ENCODE measurements around the gene PPP1R14B. TPM values are rescaled to one million over a fixed set of nuclear protein-coding genes. Genes with fewer than 3 reads are reported as not detected.

The PPP1R14B gene
- total and polyA plus RNA-seq, 2 experiments from 2014 or later, result 115 to 239 TPM

GRCh38 chr11:64235437-64236161, 11.1 kb downstream of the PPP1R14B start:
- peak overlapping the region; percentile 63 for H3K9ac ChIP-seq
- peak overlapping the region; percentile 80 for H3K4me2 ChIP-seq (ENCODE audit: unreplicated experiment)
- no peak overlapping the region for H3K27ac ChIP-seq
- in situ Hi-C loops (cut with MboI), result no loop called here
- no peaks in the 10 kb centered on the region for H3K36me3 ChIP-seq (ENCODE audit: low read depth)
- peaks cover 6% of the 10 kb centered on the region for H3K4me1 ChIP-seq (ENCODE audit: insufficient read depth)
- H4K20me1 ChIP-seq (ENCODE audit: insufficient read depth), result no peaks in the 10 kb centered on the region
- TF ChIP-seq EZH2 (IDR thresholded peaks at IDR 0.05; ENCODE audit: insufficient read depth, poor library complexity, severe bottlenecking) (no peak), EZH2phosphoT487 (IDR thresholded peaks at IDR 0.05; ENCODE audit: insufficient read depth, low read depth) (no peak)
- H3K9me3 ChIP-seq (ENCODE audit: low read depth), result no peaks in the 10 kb centered on the region
- peak overlapping the region; percentile 82 for H3K4me3 ChIP-seq
- no peaks in the 10 kb centered on the region for H3K27me3 ChIP-seq (replicated peaks; ENCODE audit: insufficient read depth)
- 0 out of 2 replicates have a peak, but pooled peaks cover 15% of the 10 kb centered on the region for H3K79me2 ChIP-seq (ENCODE audit: insufficient read depth)
- WGBS, 2 experiments (ENCODE audit: low coverage in 1 of 2, low lambda C conversion rate in 2 of 2, missing lambda C conversion rate in 2 of 2), result 71 to 76% methylated on average over 11 to 12 of the region's 12 CpGs
- H3F3A ChIP-seq (ENCODE audit: insufficient read depth), result peaks cover 10% of the 10 kb centered on the region; the same call in 1 of the 2 replicates
- no peak for DNase-seq
- H3K9me2 ChIP-seq (ENCODE audit: insufficient read depth), result no peaks in the 10 kb centered on the region
- H2AFZ ChIP-seq, result no peak overlapping the region

GRCh38 chr11:64234647-64235379, 11.9 kb downstream of the PPP1R14B start:
- H3K9me3 ChIP-seq (ENCODE audit: low read depth), result no peaks in the 10 kb centered on the region
- no peaks in the 10 kb centered on the region for H3K27me3 ChIP-seq (replicated peaks; ENCODE audit: insufficient read depth)
- in situ Hi-C loops (cut with MboI), result no loop called here
- H3K4me2 ChIP-seq (ENCODE audit: unreplicated experiment), result peak overlapping the region; percentile 80
- DNase-seq, result peak; percentile 75
- no peaks in the 10 kb centered on the region for H3K9me2 ChIP-seq (ENCODE audit: insufficient read depth)
- no peak overlapping the region for H3K27ac ChIP-seq
- H3K79me2 ChIP-seq (ENCODE audit: insufficient read depth), result 0 out of 2 replicates have a peak, but pooled peaks cover 15% of the 10 kb centered on the region
- no peaks in the 10 kb centered on the region for H4K20me1 ChIP-seq (ENCODE audit: insufficient read depth)
- H3K36me3 ChIP-seq (ENCODE audit: low read depth), result no peaks in the 10 kb centered on the region
- peak overlapping the region; percentile 65; the same call in 1 of the 2 replicates for H2AFZ ChIP-seq
- peak overlapping the region; percentile 82 for H3K4me3 ChIP-seq
- peak overlapping the region; percentile 63 for H3K9ac ChIP-seq
- H3F3A ChIP-seq (ENCODE audit: insufficient read depth), result peaks cover 2% of the 10 kb centered on the region; the same call in 1 of the 2 replicates
- TF ChIP-seq EZH2 (IDR thresholded peaks at IDR 0.05; ENCODE audit: insufficient read depth, poor library complexity, severe bottlenecking), result no peak
- WGBS, 2 experiments (ENCODE audit: low coverage in 1 of 2, low lambda C conversion rate in 2 of 2, missing lambda C conversion rate in 2 of 2), result 2 to 4% methylated on average over 9 to 35 of the region's 80 CpGs
- no peaks in the 10 kb centered on the region for H3K4me1 ChIP-seq (ENCODE audit: insufficient read depth)

- H3K9ac ChIP-seq, result peak within 1 kb of the TSS; percentile 63
Observed at GRCh38 chr11:64233913-64234586, 12.7 kb downstream of the PPP1R14B start, which contains the start of gene VEGFB. TSS of gene VEGFB (plus strand) at chr11:64234584. CDS start at chr11:64234834, 250 bp downstream.

GRCh38 chr11:64232967-64233315, 13.8 kb downstream of the PPP1R14B start:
- Histone ChIP-seq H2AFZ (no peak overlapping the region), H3K4me2 (ENCODE audit: unreplicated experiment) (no peak overlapping the region), H3K79me2 (ENCODE audit: insufficient read depth) (peaks cover 19% of the 10 kb centered on the region), H3K9me3 (ENCODE audit: low read depth) (no peaks in the 10 kb centered on the region), H3K4me1 (ENCODE audit: insufficient read depth) (no peaks in the 10 kb centered on the region), H3K36me3 (ENCODE audit: low read depth) (no peaks in the 10 kb centered on the region), H3K27ac (no peak overlapping the region), H3K9me2 (ENCODE audit: insufficient read depth) (no peaks in the 10 kb centered on the region), H3K4me3 (no peak overlapping the region), H3K9ac (no peak overlapping the region), H3K27me3 (replicated peaks; ENCODE audit: insufficient read depth) (no peaks in the 10 kb centered on the region), H4K20me1 (ENCODE audit: insufficient read depth) (no peaks in the 10 kb centered on the region), H3F3A (ENCODE audit: insufficient read depth) (peaks cover 6% of the 10 kb centered on the region; the same call in 1 of the 2 replicates)
- in situ Hi-C loops (cut with MboI), result no loop called here
- 64 to 71% methylated on average over 8 of the region's 8 CpGs for WGBS, 2 experiments (ENCODE audit: low coverage in 1 of 2, low lambda C conversion rate in 2 of 2, missing lambda C conversion rate in 2 of 2)
- no peak for DNase-seq
- no peak for TF ChIP-seq EZH2phosphoT487 (IDR thresholded peaks at IDR 0.05; ENCODE audit: insufficient read depth, low read depth)
- TF ChIP-seq EZH2 (IDR thresholded peaks at IDR 0.05; ENCODE audit: insufficient read depth, poor library complexity, severe bottlenecking), result no peak

More at GRCh38 chr11:64233913-64234586, 12.7 kb downstream of the PPP1R14B start, which contains the start of gene VEGFB:
- DNase-seq, result peak; percentile 59
- TF ChIP-seq EZH2phosphoT487 (IDR thresholded peaks at IDR 0.05; ENCODE audit: insufficient read depth, low read depth) (no peak), EZH2 (IDR thresholded peaks at IDR 0.05; ENCODE audit: insufficient read depth, poor library complexity, severe bottlenecking) (no peak)
- in situ Hi-C loops (cut with MboI), result no loop called here
- Histone ChIP-seq H3K79me2 (ENCODE audit: insufficient read depth) (0 out of 2 replicates have a peak, but pooled peaks cover 15% of the 10 kb centered on the region), H3K27ac (no peak within 1 kb of the TSS), H3K9me2 (ENCODE audit: insufficient read depth) (no peaks in the 10 kb centered on the region), H3K4me2 (ENCODE audit: unreplicated experiment) (peak within 1 kb of the TSS; percentile 80), H2AFZ (peak within 1 kb of the TSS; percentile 65; the same call in 1 of the 2 replicates), H3K36me3 (ENCODE audit: low read depth) (no peaks in the 10 kb centered on the region), H3K9me3 (ENCODE audit: low read depth) (no peaks in the 10 kb centered on the region), H3K4me1 (ENCODE audit: insufficient read depth) (no peaks in the 10 kb centered on the region), H3F3A (ENCODE audit: insufficient read depth) (peaks cover 3% of the 10 kb centered on the region; the same call in 1 of the 2 replicates), H4K20me1 (ENCODE audit: insufficient read depth) (no peaks in the 10 kb centered on the region), H3K27me3 (replicated peaks; ENCODE audit: insufficient read depth) (no peaks in the 10 kb centered on the region), H3K4me3 (peak within 1 kb of the TSS; percentile 82)
- 4 to 7% methylated on average over 32 to 51 of the region's 62 CpGs for WGBS, 2 experiments (ENCODE audit: low coverage in 1 of 2, low lambda C conversion rate in 2 of 2, missing lambda C conversion rate in 2 of 2)

Data from GM23248 (cell line).